Measurements from ENCODE around the gene MPLKIP. TPM values are rescaled to one million over a fixed set of nuclear protein-coding genes. Genes with fewer than 3 reads are reported as not detected.
"Not testable (repeated sequence)": the region's sequence is repeated elsewhere in the genome, so short reads cannot be mapped to it uniquely, and the experiment has no call there.

MPLKIP gene
- total RNA-seq, 1 experiment from 2014 or later = 49.4 TPM

- H3K4me2 ChIP-seq (ENCODE audit: low read length); H3K4me3 ChIP-seq (replicated peaks in 1 of 2; ENCODE audit: low read depth in 1 of 2, low read length in 2 of 2); H3K9me3 ChIP-seq (ENCODE audit: control insufficient read depth in 1 of 2, insufficient read depth in 1 of 2, low read depth in 1 of 2, low read length in 2 of 2); ATAC-seq; H3K4me1 ChIP-seq (ENCODE audit: control insufficient read depth in 1 of 2, insufficient read depth in 2 of 2, low read length in 2 of 2); H3K9ac ChIP-seq (ENCODE audit: low read length); DNase-seq (ENCODE audit: low read depth, low spot score); BruUV-seq (replicated peaks); H3K36me3 ChIP-seq (ENCODE audit: control insufficient read depth in 1 of 2, insufficient read depth in 2 of 2, low read length in 2 of 2); H3K9me2 ChIP-seq (ENCODE audit: insufficient read depth); CTCF ChIA-PET; H4K20me1 ChIP-seq (ENCODE audit: insufficient read depth); H3K79me2 ChIP-seq (ENCODE audit: insufficient read depth, low read length); H3K27me3 ChIP-seq (ENCODE audit: insufficient read depth, low read length); POLR2A ChIA-PET; H3K27ac ChIP-seq (ENCODE audit: low read depth, low read length); RAD21 ChIA-PET (ENCODE audit: low non-redundant PET in 1 of 2, low total read pairs in 2 of 2, uncharacterized antibody in 2 of 2, unreplicated experiment in 2 of 2); intact Hi-C loops (cut with micrococcal nuclease); H2AFZ ChIP-seq (ENCODE audit: low read depth, low read length, poor library complexity, severe bottlenecking): not testable (repeated sequence)
These were observed 33.8 kb upstream of the MPLKIP start for GRCh38 chr7:40168266-40168665.

GRCh38 chr7:40167291-40167690 lies 32.9 kb upstream of the MPLKIP start:
- H4K20me1 ChIP-seq (ENCODE audit: insufficient read depth) = no peaks in the 10 kb centered on the region
- H3K27ac ChIP-seq (ENCODE audit: low read depth, low read length) = no peak overlapping the region
- H3K9me2 ChIP-seq (ENCODE audit: insufficient read depth) = no peaks in the 10 kb centered on the region
- ChIA-PET POLR2A (no interaction called here), RAD21 (ENCODE audit: low non-redundant PET in 1 of 2, low total read pairs in 2 of 2, uncharacterized antibody in 2 of 2, unreplicated experiment in 2 of 2) (no interaction called here), CTCF (no interaction called here)
- H2AFZ ChIP-seq (ENCODE audit: low read depth, low read length, poor library complexity, severe bottlenecking) = no peak overlapping the region
- no peaks in the 10 kb centered on the region for H3K79me2 ChIP-seq (ENCODE audit: insufficient read depth, low read length)
- no peaks in the 10 kb centered on the region for H3K9me3 ChIP-seq (ENCODE audit: control insufficient read depth in 1 of 2, insufficient read depth in 1 of 2, low read depth in 1 of 2, low read length in 2 of 2)
- H3K27me3 ChIP-seq (ENCODE audit: insufficient read depth, low read length) = no peaks in the 10 kb centered on the region
- no peak overlapping the region for H3K4me2 ChIP-seq (ENCODE audit: low read length)
- no peaks in the 10 kb centered on the region for H3K36me3 ChIP-seq (ENCODE audit: control insufficient read depth in 1 of 2, insufficient read depth in 2 of 2, low read length in 2 of 2)
- no TSS peak for BruUV-seq (replicated peaks)
- ATAC-seq = no peak
- intact Hi-C loops (cut with micrococcal nuclease) = no loop called here
- H3K4me1 ChIP-seq (ENCODE audit: control insufficient read depth in 1 of 2, insufficient read depth in 2 of 2, low read length in 2 of 2) = 0 out of 4 replicates have a peak, but pooled peaks cover 0 to 5% of the 10 kb centered on the region in 2 experiments
- no peak overlapping the region for H3K4me3 ChIP-seq (replicated peaks in 1 of 2; ENCODE audit: low read depth in 1 of 2, low read length in 2 of 2)
- no peak for DNase-seq (ENCODE audit: low read depth, low spot score)
- H3K9ac ChIP-seq (ENCODE audit: low read length) = no peak overlapping the region
- TF ChIP-seq ATF3 (IDR thresholded peaks at IDR 0.05) = no peak
- no peak for TF ChIP-seq SRF (IDR thresholded peaks at IDR 0.05; ENCODE audit: low read depth)
- TF ChIP-seq ZNF274 (IDR thresholded peaks at IDR 0.05; ENCODE audit: low read depth, low read length) = no peak
- no peak for TF ChIP-seq MAX (IDR thresholded peaks at IDR 0.05)
- TF ChIP-seq POLR2AphosphoS5 (IDR thresholded peaks at IDR 0.05; ENCODE audit: low read depth, low read length) = no peak
- no peak for TF ChIP-seq CTCF (IDR thresholded peaks at IDR 0.05 in 2 of 3, conservative IDR thresholded peaks at IDR 0.05 in 1 of 3; ENCODE audit: borderline replicate concordance in 1 of 3, insufficient read depth in 1 of 3, low read depth in 2 of 3, low read length in 2 of 3)
- TF ChIP-seq SIN3A (IDR thresholded peaks at IDR 0.05; ENCODE audit: low read depth) = no peak
- no peak for TF ChIP-seq ZBTB33 (IDR thresholded peaks at IDR 0.05; ENCODE audit: extremely low read depth, insufficient replicate concordance, low read length)
- no peak for TF ChIP-seq FOSL1 (IDR thresholded peaks at IDR 0.05; ENCODE audit: low read depth)
- TF ChIP-seq EZH2 (IDR thresholded peaks at IDR 0.05) = no peak
- TF ChIP-seq YY1 (IDR thresholded peaks at IDR 0.05; ENCODE audit: extremely low read depth, insufficient replicate concordance, low read depth, low read length) = no peak
- no peak for TF ChIP-seq JUND (IDR thresholded peaks at IDR 0.05)
- TF ChIP-seq CEBPB (IDR thresholded peaks at IDR 0.05; ENCODE audit: low read depth) = no peak
- TF ChIP-seq EGR1 (IDR thresholded peaks at IDR 0.05; ENCODE audit: low read depth) = no peak

Data from HCT116 (cell line).